PFSK-1 (cell line): ENCODE results near the gene RGS9.

ENCODE experiments used
- FOXP2 ChIP-seq: optimal IDR thresholded peaks from 2 replicates; pipeline ENCODE3; 2011; ENCODE audit warnings: borderline replicate concordance, control low read depth, inconsistent platforms; ENCODE audit not compliant: insufficient read depth; ENCODE audit errors: extremely low read length, extremely low read depth
- POLR2AphosphoS5 ChIP-seq: IDR thresholded peaks from 2 replicates; pipeline ENCODE4 v1.6.1; 2012; ENCODE audit warnings: low read depth, mild to moderate bottlenecking, control low read depth, low read length, moderate library complexity
- REST ChIP-seq, 2 experiments: IDR thresholded peaks; 2 replicates each; pipeline versions ENCODE4 v1.6.1 to v1.8.0; 2011 to 2012; ENCODE audit warnings: low read depth in 2 of 2, low read length in 2 of 2, control low read depth in 1 of 2, inconsistent platforms in 1 of 2, mild to moderate bottlenecking in 1 of 2, moderate library complexity in 1 of 2; ENCODE audit not compliant: insufficient read depth in 1 of 2
- SIN3A ChIP-seq: IDR thresholded peaks from 2 replicates; pipeline ENCODE4 v1.6.1; 2012; ENCODE audit warnings: mild to moderate bottlenecking, low read length, moderate library complexity, borderline replicate concordance; ENCODE audit not compliant: insufficient read depth
- TAF1 ChIP-seq: IDR thresholded peaks from 2 replicates; pipeline ENCODE4 v1.6.1; 2012; ENCODE audit warnings: low read length, control low read depth, borderline replicate concordance; ENCODE audit not compliant: insufficient read depth

DNA sequence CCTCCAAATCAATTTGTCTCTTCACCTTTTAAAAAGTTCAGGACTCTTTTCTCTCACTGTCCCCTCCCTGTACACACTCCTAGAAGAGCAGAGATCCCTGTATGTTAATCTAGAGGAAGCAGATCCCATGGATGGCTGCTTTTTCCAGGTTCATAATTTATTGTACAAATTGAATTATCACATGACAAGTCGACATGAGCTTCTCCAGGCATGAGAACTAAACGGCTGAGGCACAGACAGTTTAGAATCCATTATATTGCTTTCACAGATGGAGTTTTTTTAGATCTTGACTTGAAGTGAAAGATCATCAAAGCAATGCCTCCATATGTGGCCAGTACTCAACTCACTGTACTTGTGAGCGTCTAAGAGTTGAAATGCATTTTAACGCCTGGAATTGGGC, 47.9 kb downstream of the RGS9 start:
- no peak for TF ChIP-seq POLR2AphosphoS5
- no peak for TF ChIP-seq REST (IDR thresholded peaks at IDR 0.05; ENCODE audit: insufficient read depth in 1 of 2, low read depth in 2 of 2, low read length in 2 of 2)
- TF ChIP-seq TAF1, result no peak
- TF ChIP-seq SIN3A, result no peak
- TF ChIP-seq FOXP2, result no peak
